ENCODE data around the gene BCR. TPM values are rescaled to one million over a fixed set of nuclear protein-coding genes. Genes with fewer than 3 reads are reported as not detected.

Gene BCR
- total RNA-seq, 1 donor from 2014 or later, result 186 TPM

DNA sequence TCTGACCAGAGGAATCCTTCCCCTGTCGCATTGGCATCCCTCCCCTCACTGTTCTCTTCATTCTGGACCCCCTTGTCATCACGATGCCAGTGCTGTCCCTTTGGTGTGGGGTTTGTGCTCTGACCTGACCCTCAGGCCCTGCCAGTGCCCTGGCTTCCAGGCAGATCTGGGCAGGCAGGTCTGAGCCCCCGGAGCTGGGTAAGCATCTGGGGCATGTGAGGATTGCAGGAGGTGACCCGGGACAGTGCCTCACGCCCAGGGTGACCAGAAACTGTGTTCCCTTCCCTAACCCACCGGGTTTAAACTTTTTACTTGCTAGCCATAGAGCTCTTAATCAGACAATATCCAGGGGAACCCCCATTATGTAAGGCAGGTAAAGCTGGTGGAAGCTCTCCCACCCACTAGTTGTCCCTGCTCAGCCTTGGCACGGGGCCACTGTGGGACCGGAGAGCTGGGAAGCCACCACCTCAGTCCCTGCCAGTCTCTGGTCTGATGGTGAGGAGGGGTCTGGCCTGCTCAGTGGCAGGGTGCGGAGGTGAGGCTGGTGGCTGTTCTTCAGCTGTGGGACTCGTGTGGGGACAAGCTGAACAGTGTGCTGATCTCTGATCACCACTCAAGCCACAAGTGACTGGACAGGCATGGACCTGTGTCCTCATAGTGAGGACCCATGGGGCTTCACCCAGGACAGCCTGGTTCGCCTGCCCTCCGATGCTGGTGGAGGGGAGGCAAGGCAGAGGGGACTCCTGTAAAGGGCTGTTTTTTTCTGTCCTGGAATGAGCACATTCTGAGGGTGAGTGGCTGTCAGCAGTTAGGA, 38.0 kb downstream of the BCR start:
- DNase-seq, result no peak

DNA sequence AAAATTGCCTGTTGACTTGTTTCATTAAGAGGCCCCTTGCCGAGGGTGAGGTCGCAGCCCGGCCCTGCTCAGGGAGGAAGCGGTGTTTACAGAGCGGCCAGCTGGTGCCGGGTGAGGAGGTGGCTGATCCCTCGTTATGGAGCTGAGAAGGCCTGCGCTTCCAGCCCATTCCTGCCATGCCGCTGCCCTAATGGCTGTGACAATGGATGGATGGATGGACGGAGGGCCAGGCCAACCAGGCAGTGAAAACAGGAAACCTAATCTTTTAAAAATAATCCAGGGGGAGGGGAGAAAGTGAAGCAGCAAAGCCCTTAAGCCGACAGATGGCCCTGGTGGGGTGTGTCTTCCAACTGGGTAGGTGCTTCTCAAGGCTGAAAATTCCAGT, 38.5 kb downstream of the BCR start:
- peak; percentile 81 for DNase-seq

DNA sequence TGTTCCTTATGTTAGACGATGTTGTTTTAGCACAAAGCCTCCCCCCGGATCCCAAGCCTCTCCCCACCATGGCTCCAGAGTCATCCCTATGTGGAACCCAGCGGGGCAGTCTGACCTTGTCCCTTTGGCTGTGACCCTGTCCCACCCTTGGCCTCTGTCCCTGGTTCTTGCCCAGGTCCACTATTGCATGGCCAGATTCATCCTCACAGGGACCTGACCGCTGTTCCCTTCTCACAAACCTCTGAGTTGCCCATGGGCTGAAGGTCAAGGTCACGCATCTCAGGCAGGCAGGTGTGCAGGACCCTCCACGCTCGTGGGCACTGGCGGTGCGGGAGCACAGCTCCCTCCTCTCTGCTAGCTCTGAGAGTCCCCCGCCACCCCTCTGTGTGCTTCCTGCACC, 39.0 kb downstream of the BCR start:
- DNase-seq, result no peak

GRCh38 chr22:23219822-23220484, 39.6 kb downstream of the BCR start:
- DNase-seq, result peak; percentile 69

DNA sequence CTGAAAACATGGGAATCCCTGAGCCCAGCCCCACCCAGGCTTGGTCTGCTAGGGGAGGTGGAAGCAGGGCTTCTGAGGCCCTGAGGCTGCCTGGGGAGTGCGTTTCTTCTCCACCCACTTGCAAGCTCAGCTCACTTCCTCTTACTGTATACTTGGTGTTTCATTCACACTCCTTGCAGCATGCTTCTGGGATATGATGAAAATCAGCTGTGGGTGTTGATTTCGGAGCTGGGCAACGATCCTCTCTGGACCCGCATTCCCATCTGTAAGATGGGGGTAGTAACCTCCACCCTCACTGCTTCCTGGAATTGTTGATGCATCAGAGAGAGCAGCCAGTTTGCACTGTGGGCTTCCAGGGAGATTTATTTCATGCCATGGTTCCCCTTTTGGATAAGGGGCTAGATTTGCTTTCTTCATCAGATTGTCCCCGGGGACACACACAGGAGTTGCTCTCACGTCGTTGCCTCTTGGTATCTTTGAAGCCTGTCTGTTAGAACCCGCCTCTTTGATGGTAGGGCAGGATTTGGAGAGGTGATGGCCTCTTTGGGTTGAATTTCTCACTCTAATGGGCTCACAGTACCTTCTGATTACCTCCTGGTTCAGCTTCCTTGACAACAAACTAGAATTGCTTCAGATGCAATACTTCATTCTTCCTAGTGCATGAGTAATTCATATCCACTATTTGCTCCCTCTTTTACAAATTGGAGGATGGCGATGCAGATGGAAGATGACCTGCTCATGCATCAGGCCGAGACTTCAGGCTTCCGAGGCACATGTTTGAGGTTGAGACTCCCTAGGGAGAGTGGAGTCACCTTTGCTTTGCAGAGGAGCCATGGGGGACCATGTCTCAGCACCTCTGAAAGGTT, 40.4 kb downstream of the BCR start:
- peak; percentile 69 for DNase-seq

GRCh38 chr22:23221351-23221804, 41.1 kb downstream of the BCR start:
- no peak for DNase-seq

DNA sequence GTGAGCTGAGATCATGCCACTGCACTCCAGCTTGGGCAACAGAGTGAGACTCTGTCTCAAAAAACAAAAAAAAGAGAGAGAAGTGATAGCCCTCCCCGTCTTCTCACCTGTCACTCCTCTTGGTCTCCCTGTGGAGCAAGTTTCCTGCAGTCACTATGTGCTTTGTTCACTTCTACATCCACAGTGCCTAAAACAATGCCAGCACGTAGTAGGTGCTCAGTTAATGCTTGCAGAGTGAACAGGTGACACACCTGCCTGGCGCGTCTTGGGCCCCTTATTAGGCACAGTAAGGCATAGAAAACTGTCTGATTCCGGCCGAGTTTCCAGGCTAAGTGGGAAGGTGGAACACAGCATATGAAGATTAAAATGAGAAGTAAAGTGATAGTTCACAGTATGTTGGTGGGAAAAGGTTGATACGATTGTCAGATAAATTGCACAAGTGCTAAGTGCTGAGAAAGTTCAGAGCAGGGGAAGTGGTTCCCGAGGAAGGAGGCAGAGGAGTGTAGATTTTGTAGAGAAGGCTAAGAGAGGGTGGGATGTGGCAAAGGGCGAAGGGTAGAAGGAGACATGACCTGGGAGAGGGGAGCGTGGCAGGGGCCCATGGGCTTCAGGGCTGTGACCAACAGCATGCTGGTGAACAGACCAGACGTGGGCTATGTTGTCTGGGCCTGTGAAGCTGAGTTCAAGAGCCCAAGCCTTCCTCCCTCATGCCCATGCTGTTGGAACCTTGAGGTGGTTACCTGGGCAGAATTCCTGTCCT, 41.9 kb downstream of the BCR start:
- DNase-seq, result no peak

DNA sequence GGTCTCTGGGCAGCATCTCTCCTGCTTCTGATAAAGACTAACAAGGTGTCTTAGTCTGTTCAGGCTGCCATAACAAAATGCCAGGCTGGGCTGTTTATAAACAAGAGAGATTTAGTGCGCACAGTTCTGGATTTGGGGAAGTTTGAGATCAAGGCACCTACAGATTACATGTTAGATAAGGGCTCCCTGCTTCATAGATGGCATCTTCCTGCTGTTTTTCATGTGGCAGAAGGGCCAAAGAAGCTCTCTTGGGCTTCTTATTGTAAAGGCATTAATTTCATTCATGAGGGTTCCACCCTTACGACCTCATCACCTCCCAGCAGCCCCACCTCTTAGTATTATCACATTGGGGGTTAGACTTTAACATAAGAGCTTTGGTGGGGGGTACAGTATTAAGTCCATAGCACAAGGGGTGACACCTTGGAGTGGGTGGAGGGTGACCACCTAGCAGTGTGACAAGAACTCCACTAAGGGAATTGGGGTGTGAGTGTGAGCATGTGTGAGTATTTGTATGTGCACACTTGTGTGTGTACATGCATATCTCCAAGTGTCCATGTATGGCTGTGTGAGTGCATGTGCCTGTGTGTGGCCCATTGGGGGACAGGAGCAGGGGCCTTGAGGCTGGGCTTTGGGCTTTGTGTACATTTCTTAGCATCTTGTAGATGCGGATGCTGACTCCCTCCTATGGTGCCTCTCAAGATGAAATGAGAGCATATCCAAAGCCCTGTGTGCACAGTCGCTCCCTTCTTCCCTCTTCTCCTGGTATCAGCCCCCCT, 42.7 kb downstream of the BCR start:
- DNase-seq, result no peak

- DNase-seq, result peak; percentile 47
Measured at GRCh38 chr22:23223569-23224317, 43.4 kb downstream of the BCR start.

DNA sequence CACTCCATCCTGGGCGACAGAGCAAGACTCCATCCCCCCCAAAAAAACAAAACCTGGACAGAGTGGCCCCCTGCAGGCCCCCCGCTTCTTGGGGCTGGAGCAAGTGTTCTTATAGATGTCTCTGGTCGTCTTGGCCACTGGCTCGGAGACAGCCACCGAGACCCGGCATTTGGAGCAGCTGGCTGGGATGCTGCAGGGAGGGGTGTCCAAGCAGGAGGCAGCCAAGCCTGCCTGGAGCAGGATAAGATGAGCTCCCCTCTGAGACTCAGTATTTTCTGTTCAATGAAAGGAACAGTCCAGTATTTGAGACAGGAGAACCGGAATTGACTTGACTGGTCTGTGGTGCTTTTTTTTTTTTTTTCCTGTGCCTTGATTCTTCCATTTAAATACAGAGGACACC, 44.5 kb downstream of the BCR start:
- no peak for DNase-seq

GRCh38 chr22:23225337-23225723, 45.0 kb downstream of the BCR start:
- no peak for DNase-seq

DNA sequence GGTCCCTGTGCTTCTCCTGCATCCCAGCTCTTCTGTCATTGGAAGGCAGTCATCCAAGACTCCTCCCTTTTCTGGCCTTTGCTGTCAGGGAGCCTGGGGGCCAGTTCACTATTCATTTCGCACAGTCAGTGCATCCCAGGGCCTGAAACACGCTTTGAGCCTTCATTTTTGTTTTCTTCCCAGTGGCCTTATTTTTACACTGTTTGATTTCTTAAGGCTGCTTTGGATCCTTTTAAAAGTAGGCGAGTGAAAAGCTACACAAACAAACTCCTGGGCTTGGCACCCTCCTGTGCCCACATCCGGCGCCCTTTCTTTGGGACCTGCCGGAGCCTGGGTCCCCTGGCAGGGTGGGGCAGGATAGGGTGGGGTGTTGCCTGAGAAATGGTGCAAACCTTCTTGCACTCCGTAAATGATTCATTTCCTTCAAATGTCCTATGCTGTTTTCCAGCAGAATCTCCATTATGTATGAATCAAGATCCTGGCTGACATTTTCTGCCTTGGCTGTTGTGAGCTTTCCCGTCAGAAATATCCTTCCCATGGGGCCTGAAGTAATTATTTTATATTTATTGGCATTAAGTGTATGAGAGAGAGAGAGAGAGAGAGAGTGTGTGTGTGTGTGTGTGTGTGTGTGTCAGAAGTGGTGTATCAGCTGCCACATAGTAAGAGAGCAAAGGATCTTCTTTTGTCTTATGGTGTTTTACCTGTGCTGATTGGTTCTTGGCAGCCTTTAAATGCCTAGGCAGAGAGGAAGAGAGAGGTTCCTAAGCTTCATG, 45.6 kb downstream of the BCR start:
- DNase-seq, result peak; percentile 75

DNA sequence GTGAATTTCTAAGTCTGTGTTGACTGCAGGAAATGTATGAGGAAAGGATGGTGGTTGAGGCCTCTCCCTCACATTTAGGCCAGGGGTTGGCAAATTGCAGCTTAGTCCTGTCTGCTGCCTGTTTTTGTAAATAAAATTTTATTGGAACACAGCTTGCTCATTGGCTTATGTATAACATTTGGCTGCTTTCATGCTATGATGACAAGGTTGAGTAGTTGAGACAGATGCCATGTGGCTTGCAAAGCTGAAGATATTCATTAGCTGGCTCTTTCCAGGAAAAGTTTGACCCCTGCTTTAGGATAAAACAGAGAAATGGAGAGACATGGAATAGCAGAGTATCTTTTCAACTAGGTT, 46.2 kb downstream of the BCR start:
- no peak for DNase-seq

- DNase-seq, result no peak
Measured at GRCh38 chr22:23227380-23227779, 47.1 kb downstream of the BCR start.

DNA sequence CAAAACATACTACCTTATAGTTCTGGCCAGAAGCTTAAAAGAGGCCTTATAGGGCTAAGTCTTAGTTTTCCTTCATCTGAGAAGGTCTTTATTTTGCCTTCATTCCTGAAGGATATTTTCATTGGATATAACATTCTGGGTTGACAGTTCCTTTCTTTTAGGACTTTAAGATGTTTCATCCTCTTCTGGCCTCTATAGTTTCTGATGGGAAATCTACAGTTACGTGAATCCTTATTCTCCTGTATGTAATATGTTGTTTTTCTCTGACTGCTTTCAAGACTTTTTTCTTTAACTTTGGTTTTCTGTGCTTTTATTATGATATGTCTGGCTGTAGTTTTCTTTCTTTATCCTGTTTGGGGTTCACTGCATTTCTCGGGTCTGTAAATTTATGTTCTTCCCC, 48.2 kb downstream of the BCR start:
- no peak for DNase-seq

- DNase-seq, result no peak
Measured at GRCh38 chr22:23229646-23230045, 49.3 kb downstream of the BCR start.

DNA sequence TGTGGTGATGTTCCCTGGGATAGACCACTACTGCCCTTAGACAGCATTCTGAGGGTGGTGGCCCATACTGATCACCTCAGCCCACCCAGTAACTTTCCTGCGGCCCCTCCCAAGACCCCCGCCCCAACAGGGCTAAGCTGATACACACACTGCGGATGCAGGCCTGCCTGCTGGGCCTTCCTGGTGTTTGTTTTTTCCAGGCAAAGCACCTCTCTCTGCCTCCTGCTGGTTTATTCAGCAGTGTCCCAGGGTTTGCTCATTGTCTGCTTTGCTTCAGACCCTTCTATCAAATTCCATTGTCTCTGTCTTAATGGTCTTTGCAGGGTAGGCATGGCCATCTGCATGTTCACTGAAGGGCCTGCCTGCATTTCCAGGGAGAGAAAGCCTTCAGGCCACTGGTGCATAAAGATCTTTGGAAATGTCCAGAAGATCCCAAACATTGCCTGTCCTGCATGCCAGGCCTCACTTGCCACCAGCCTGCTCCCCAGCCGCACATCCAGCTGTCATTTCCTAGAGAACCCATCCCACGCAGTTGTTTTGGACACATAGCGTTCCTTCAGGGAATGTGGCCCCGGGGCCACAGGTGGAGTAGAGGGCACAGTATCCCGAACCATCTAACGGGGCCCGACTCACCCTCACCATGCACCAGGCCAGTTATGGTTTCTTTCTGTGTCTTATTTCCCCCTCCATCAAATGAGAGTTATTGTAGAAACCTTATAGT, 50.2 kb downstream of the BCR start:
- no peak for DNase-seq

- no peak for DNase-seq
Measured at GRCh38 chr22:23231471-23232093, 51.3 kb downstream of the BCR start.

All from dermis blood vessel endothelial cell (primary cell).